ENCODE results near the gene TBC1D1.

DNA sequence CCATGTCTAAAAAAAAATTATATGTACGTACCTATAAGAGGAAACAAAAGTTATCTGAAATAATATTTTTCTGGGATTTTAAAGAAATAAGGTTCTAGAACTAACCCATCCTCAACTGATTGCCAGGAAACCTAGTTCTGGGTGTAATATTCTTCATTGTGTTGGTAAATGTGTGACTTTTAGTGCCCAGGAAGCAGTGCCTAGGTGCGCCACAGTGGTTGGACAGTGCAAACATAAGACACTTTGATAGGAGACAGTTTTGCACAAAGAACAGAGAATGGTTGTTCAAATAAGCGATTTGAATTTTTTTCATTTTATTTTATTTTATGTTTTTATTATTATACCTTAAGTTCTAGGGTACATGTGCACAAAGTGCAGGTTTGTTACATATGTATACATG, 47.3 kb downstream of the TBC1D1 start:
- TF ChIP-seq, protein P1, sequence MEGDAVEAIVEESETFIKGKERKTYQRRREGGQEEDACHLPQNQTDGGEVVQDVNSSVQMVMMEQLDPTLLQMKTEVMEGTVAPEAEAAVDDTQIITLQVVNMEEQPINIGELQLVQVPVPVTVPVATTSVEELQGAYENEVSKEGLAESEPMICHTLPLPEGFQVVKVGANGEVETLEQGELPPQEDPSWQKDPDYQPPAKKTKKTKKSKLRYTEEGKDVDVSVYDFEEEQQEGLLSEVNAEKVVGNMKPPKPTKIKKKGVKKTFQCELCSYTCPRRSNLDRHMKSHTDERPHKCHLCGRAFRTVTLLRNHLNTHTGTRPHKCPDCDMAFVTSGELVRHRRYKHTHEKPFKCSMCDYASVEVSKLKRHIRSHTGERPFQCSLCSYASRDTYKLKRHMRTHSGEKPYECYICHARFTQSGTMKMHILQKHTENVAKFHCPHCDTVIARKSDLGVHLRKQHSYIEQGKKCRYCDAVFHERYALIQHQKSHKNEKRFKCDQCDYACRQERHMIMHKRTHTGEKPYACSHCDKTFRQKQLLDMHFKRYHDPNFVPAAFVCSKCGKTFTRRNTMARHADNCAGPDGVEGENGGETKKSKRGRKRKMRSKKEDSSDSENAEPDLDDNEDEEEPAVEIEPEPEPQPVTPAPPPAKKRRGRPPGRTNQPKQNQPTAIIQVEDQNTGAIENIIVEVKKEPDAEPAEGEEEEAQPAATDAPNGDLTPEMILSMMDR (IDR thresholded peaks at IDR 0.05) = no peak
- TF ChIP-seq POLR2A (IDR thresholded peaks at IDR 0.05) = no peak

Data from body of pancreas (tissue), 4 donors.